NCI-H2227 (cell line): Measurements from ENCODE around the gene PTK7.
"Not testable (repeated sequence)": the region's sequence is repeated elsewhere in the genome, so short reads cannot be mapped to it uniquely, and the experiment has no call there.

Experiments used
- DNase-seq: peaks from one replicate; lab custom pipeline; 2025; ENCODE audit not compliant: unreplicated experiment; lab: John Stamatoyannopoulos, UW

The PTK7 gene

GRCh38 chr6:43075670-43076463 lies at the start of gene PTK7:
TSS of gene PTK7 (plus strand) at chr6:43076314. CDS start at chr6:43076489, 175 bp downstream.
- peak; percentile 87 for DNase-seq

DNA sequence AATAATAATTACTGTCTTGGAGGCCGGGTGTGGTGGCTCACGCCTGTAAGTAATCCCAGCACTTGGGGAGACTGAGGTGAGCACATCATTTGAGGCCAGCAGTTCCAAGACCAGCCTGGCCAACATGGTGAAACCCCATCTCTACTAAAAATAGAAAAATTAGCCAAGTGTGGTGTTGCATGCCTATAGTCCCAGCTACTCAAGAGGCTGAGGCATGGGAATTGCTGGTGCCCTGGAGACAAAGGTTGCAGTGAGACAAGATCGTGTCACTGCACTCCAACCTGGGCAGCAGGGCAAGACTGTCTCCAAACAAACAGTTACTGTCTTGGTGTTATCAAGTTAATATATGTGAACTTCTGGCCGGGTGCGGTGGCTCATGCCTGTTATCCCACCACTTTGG lies 49.7 kb upstream of the PTK7 start:
- no peak for DNase-seq

DNA sequence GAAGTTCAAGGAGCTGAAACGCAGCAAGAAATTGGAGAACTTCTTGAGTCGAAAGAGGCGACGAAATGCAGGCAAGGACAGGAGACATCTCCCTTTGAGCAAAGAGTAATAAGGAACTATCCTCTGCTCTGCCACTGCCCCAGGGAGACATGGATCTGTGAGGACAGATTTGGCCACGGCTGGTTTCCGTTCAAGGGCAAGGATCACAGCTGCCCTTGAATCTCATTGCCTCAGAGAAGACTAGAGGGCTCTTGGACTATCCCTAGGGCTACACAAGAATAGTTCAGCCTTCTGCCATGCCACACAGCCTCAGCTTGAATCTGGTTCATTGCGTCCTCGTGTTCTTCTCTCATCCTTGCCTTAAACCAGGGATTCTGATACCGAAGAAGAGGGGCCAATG lies 47.0 kb upstream of the PTK7 start:
- no peak for DNase-seq

DNA sequence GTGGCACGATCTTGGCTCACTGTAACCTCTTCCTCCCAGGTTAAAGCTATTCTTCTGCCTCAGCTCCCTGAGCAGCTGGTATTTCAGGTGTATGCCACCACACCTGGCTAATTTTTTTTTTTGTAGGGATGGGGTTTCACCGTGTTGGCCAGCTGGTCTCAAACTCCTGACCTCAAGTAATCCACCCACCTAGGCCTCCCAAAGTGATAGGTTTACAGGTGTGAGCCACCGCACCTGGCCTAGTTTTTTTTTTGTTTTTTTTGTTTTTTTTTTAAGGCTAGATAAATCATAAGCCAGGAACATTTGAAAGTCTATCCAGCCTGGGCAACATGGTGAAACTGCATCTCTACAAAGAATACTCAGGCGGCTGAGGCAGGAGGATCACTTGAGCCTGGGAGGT lies 43.8 kb upstream of the PTK7 start:
- no peak for DNase-seq

- DNase-seq, result no peak
Measured at GRCh38 chr6:43033496-43034189, 42.5 kb upstream of the PTK7 start.

DNA sequence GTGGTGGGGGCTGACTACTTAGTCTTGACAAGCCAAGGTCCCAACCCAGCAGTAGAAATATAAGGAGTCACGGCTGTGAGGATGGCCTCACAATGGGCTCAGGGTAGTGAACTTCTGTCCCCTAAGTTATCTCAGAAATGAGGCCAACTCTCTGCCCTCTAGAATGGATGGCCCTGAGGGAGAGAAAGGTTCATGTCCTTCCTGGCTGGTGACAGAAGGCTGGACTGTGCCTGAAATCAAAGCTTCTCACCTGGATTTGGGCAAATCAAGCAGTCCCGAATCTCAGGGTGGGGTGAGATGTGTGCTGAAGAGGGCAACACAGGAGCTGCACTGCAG lies 42.0 kb upstream of the PTK7 start:
- no peak for DNase-seq

GRCh38 chr6:43035495-43036194 lies 40.5 kb upstream of the PTK7 start:
- DNase-seq, result no peak

GRCh38 chr6:43036712-43037111 lies 39.4 kb upstream of the PTK7 start:
- DNase-seq, result no peak

DNA sequence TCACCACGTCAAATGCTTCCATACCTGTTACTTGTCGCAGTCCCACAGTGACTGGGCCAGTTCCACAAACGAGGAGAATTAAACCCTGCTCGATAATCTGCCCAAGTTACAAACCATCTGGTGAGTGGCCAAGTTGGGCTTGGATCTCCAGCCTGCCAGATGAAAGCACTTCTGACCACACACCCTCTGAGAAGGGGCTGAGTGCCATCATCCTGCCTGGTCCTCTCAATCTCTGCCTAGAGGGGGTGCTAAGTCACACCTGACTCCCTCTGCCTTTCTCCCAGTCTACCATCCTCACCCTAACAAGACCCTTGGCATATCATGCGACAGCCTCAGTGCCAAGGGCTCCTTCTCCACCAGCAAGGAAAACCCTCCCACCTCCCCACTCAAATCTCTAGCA lies 38.9 kb upstream of the PTK7 start:
- DNase-seq, result no peak

- no peak for DNase-seq
Measured at GRCh38 chr6:43037706-43038105, 38.4 kb upstream of the PTK7 start.

- DNase-seq, result no peak
Measured at GRCh38 chr6:43038727-43039126, 37.4 kb upstream of the PTK7 start.

GRCh38 chr6:43040542-43041257 lies 35.4 kb upstream of the PTK7 start:
- no peak for DNase-seq

GRCh38 chr6:43041475-43041874 lies 34.6 kb upstream of the PTK7 start:
- DNase-seq, result not testable (repeated sequence)

DNA sequence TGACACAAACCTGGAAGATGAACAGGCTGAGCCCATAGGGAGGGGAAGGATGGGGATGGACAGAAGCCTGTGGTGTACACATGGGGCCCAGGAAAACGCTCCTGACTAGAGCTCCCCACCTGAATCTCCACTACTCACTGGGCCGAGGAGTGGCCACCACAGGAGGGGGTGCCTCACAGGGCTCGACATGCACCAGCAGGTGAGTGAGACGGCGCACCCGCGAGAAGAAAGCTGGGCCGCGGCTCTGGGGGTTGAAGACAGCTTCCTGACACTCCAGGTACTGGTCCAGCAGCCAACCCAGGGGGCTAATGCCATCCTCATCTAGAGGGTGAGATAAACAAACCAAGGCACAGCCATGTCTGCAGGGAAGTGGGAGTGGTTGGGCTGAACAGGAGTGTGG lies 32.8 kb upstream of the PTK7 start:
- no peak for DNase-seq

- DNase-seq, result no peak
Measured at GRCh38 chr6:43045371-43045930, 30.7 kb upstream of the PTK7 start.

GRCh38 chr6:43047998-43048397 lies 28.1 kb upstream of the PTK7 start:
- no peak for DNase-seq

DNA sequence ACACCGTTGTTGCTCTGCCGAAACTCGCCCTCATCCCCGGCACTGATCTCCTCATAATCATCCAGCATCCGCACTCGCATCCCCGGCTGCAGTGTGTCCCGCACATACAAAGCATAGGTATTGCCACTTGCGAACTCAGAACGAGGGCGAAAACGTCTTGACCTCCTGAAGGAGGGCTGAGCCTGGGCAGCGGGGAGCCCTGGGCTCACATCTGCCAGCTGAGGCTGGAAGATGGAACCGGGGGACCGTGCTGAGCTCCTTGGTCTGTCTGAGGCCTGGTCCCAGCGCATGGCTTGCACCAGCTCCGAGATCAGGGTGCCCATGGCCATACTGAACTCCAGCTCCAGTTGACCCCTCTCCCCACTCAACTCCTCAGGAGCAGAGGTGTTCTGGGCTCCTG lies 25.1 kb upstream of the PTK7 start:
- DNase-seq, result no peak

- DNase-seq, result no peak
Measured at GRCh38 chr6:43052225-43052841, 23.8 kb upstream of the PTK7 start.

DNA sequence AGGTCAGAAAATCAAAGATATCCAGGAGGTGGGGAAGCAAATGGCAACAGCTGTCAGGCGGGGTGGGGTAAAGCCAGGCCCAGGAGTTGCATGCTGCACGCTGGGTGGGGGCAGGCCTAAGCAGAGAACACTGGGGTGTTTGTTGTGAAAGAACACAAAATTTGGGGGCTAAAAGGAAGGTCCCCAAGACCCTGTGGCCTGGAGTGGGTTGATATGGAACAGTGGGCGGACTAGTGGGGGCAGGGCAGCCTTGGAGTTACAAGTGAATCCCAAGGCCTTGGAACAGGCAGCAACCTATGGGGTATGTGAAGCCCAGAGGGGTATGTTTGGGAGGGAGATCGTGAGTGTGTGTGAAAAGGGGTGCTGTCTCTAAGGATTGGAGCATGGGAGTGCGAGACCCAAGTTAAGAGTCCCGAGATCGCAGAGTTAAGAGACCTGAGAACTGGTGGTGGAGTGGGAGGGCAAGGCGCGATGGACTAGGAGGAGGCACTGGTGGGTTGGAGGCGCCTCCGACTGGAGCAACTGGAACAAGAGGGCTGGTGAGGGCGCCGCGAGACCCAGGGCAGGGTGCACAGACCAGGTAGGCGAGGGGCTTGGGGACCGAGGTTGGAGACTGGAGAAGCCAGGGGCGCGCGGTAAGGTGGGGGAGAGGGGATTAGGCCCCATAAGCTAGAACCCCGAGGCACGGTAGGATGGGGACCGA lies 23.1 kb upstream of the PTK7 start:
- no peak for DNase-seq

DNA sequence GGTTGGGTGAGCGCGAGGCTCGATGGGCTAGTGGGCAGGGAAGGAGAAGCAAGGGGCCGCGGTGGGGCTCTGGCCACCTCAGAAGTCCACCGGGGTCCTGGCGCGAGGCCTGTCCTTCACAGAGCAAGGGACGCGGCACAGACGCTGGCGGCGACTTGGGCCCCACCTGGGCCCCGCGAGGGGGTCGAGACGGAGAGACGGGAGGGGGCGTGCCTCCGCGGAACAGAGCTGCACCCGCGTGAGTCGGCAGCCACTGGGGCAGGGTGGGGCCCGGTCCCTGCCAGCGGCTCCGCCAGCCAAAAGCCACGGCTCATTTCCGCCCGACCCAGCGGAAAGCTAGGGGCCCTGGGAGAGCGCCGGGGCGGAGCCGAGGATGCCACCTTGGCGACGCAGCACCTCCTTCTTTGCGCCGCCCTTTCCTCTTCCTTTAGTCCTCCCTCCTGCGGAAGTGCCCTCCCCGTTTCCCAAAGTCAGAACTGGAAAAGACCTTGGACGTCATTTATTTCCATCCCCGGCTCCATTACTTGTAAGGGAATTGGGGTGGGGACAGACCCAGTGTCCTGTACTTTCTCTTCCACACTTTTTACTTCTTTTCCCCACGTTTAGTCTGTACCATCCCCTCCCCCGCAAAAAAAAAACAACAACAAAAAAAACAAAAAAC lies 22.4 kb upstream of the PTK7 start, which contains the start of gene CUL7:
CUL7 (minus strand) TSS at position 307 of the 661 bp plus-strand sequence. CDS start 1,063 bp downstream, outside the sequence.
- peak; percentile 92 for DNase-seq
